Smooth muscle cell of the brain vasculature (primary cell): ENCODE measurements around the gene SYT1.
"Not testable (repeated sequence)": the region's sequence is repeated elsewhere in the genome, so short reads cannot be mapped to it uniquely, and the experiment has no call there.

Source experiments
- DNase-seq: peaks from one replicate; pipeline ENCODE4 v3.0.0-alpha.2; 2012; ENCODE audit warnings: low read depth, low spot score

SYT1 gene

GRCh38 chr12:79140711-79141110 is 276.1 kb downstream of the SYT1 start:
- no peak for DNase-seq

GRCh38 chr12:79141776-79142175 is 277.2 kb downstream of the SYT1 start:
- no peak for DNase-seq

- DNase-seq: no peak
These were observed 279.2 kb downstream of the SYT1 start for GRCh38 chr12:79143803-79144202.

GRCh38 chr12:79151956-79152355 is 287.4 kb downstream of the SYT1 start:
- no peak for DNase-seq

- no peak for DNase-seq
These were observed 291.1 kb downstream of the SYT1 start for GRCh38 chr12:79155683-79156082.

- DNase-seq: no peak
These were observed 292.4 kb downstream of the SYT1 start for GRCh38 chr12:79156846-79157463.

GRCh38 chr12:79161249-79161934 is 296.8 kb downstream of the SYT1 start:
- no peak for DNase-seq

GRCh38 chr12:79162147-79162772 is 297.7 kb downstream of the SYT1 start:
- DNase-seq: no peak

- DNase-seq: no peak
These were observed 298.4 kb downstream of the SYT1 start for GRCh38 chr12:79162948-79163347.

GRCh38 chr12:79164890-79165289 is 300.3 kb downstream of the SYT1 start:
- DNase-seq: no peak

- no peak for DNase-seq
These were observed 304.1 kb downstream of the SYT1 start for GRCh38 chr12:79168687-79169086.

- peak; percentile 32 for DNase-seq
These were observed 310.1 kb downstream of the SYT1 start for GRCh38 chr12:79174626-79175025.

- DNase-seq: no peak
These were observed 318.4 kb downstream of the SYT1 start for GRCh38 chr12:79183003-79183402.

GRCh38 chr12:79183926-79184325 is 319.4 kb downstream of the SYT1 start:
- peak; percentile 7 for DNase-seq

GRCh38 chr12:79186506-79186905 is 321.9 kb downstream of the SYT1 start:
- no peak for DNase-seq

- no peak for DNase-seq
These were observed 322.5 kb downstream of the SYT1 start for GRCh38 chr12:79187032-79187431.

- no peak for DNase-seq
These were observed 326.8 kb downstream of the SYT1 start for GRCh38 chr12:79191391-79191790.

- no peak for DNase-seq
These were observed 330.0 kb downstream of the SYT1 start for GRCh38 chr12:79194595-79194994.

- DNase-seq: no peak
These were observed 334.6 kb downstream of the SYT1 start for GRCh38 chr12:79199166-79199565.

GRCh38 chr12:79200176-79200575 is 335.6 kb downstream of the SYT1 start:
- no peak for DNase-seq

- DNase-seq: no peak
These were observed 338.6 kb downstream of the SYT1 start for GRCh38 chr12:79203058-79203647.

GRCh38 chr12:79206871-79207270 is 342.3 kb downstream of the SYT1 start:
- no peak for DNase-seq

- DNase-seq: not testable (repeated sequence)
These were observed 345.8 kb downstream of the SYT1 start for GRCh38 chr12:79210403-79210802.
